ENCODE results near the gene PRICKLE1.

DNA sequence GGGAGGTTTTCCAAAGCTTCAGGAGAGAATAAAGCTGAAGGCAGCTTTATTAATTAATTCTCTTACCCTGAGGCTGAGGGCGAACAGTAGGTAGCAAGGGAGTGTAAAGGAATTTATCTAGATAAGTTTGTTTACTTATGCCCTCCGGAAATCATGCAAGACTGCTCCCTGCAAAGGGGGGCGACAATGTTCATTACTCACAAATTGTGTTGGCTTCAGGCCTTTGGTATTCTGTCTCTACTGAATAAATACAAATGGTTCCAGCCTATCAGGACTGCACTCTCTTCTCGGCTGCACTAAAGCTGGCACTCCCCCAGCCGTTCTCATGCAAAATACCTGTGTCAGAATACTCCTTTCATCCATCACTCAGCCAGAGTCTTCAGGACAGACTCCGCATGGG, 142.8 kb downstream of the PRICKLE1 start:
- TF ChIP-seq, protein P1, sequence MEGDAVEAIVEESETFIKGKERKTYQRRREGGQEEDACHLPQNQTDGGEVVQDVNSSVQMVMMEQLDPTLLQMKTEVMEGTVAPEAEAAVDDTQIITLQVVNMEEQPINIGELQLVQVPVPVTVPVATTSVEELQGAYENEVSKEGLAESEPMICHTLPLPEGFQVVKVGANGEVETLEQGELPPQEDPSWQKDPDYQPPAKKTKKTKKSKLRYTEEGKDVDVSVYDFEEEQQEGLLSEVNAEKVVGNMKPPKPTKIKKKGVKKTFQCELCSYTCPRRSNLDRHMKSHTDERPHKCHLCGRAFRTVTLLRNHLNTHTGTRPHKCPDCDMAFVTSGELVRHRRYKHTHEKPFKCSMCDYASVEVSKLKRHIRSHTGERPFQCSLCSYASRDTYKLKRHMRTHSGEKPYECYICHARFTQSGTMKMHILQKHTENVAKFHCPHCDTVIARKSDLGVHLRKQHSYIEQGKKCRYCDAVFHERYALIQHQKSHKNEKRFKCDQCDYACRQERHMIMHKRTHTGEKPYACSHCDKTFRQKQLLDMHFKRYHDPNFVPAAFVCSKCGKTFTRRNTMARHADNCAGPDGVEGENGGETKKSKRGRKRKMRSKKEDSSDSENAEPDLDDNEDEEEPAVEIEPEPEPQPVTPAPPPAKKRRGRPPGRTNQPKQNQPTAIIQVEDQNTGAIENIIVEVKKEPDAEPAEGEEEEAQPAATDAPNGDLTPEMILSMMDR (optimal IDR thresholded peaks at IDR 0.05 in 1 of 3, IDR thresholded peaks at IDR 0.05 in 1 of 3, conservative IDR thresholded peaks at IDR 0.05 in 1 of 3; ENCODE audit: extremely low read depth in 1 of 3, insufficient read depth in 2 of 3, low read length in 3 of 3) = no peak
- no peak for TF ChIP-seq EZH2 (IDR thresholded peaks at IDR 0.05; ENCODE audit: low read length)
